Retina (tissue), 1 donor: ENCODE results near the gene TCEAL9.
"Not testable (repeated sequence)": the region's sequence is repeated elsewhere in the genome, so short reads cannot be mapped to it uniquely, and the experiment has no call there.

ENCODE experiments used
- DNase-seq: peaks from one replicate; pipeline ENCODE4 v3.0.0-alpha.2; 2016

Gene TCEAL9

DNA sequence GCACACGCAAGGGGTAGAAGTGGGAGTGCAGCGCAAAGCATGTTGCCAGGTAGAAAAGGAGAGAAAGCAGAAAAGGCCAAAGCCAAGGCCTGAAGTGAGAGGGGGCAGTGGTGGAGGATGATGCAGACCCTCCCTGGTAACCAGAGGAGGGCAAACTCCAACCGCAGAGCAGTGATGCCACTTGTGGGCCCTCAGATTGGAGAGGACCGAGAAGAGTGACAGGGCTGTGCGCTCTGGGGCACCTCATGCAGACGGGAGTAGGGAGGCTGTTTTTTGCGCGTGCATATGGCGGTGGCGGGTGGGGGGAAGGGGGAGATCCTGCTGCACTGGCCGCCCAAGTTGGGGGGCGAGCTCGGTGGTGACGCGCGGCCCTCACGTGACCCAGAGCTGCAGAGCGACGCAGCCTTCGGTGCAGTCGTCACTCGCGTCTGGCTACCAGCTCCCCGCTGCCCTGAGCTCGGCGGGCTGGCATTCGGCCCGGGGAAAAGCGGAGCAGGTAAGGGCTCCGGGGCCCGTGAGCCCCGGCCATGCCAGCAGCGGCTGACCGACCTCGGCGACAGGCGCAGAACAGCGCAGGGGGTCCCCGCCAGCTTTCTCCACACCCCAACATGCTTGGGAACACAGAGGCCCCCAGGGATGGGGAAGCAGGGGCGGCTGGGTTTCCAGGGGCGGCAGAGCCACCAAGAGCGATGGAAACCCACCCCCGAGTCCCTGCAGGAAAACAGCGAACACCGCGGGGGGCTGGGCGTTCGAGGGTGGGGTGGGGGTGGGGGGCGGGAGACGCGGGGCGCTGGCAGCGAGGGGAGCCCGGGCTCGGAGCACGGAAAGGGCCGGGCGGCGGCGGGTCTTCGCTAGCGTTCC lies 20.0 kb downstream of the TCEAL9 start, which contains the start of gene BEX3:
BEX3 (plus strand) TSS at position 421 of the 861 bp plus-strand sequence. CDS start 984 bp downstream, outside the sequence.
- DNase-seq = peak; percentile 83

DNA sequence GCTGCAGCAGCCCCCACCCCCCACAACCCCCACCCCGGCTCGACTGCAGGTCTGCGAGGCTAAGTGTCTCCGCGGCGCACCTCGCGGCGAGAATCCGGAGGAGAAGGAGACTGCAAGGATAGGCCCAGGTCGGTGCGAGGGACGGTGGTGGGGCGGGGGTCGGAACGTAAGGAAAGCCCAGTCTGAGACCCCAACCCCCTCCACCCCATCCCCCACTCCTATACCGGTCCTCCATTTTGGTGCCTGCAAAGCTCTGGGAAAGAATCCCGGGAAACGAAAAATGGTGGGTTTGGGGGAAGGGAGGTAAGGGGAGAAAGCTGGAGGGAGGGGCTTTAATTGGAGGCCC lies 20.6 kb downstream of the TCEAL9 start:
- peak; percentile 48 for DNase-seq

DNA sequence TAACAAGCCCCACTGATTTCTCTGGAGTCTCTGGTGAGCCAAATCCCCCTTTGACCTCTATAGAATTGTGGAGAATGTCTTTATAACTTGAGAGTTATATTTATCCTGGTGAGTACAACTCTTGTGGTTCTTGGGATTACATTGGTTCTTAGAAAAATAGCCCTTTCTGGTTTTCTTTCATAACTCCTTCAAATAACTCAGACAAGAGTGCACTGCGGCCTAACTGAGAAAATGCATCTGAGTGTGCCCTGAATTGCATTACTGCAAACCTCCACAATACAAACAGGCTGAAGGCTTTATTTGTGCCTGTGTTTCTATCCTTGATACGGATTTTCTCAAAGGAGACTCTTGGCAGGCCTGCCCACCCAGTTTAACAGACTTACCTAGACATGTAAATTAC lies 22.7 kb downstream of the TCEAL9 start:
- DNase-seq = no peak

DNA sequence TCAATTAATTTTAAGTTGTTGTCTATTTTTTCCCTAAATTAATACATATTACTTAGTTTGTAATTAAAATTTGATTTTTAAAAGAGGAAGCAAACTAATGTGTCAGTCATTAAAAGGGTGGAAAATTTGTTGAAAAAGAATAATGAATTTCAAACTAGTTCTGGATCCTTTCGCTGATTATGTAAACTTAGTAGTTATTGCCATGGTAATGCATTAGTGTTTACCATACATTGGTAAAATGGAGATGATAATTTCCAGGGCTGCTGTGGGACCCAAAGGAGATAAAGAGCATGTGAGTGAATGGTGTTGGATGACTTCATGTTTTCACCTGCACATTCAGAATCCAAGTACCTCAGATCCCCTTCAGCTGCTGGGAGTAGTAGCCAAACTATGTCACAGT lies 26.6 kb downstream of the TCEAL9 start:
- DNase-seq = no peak

DNA sequence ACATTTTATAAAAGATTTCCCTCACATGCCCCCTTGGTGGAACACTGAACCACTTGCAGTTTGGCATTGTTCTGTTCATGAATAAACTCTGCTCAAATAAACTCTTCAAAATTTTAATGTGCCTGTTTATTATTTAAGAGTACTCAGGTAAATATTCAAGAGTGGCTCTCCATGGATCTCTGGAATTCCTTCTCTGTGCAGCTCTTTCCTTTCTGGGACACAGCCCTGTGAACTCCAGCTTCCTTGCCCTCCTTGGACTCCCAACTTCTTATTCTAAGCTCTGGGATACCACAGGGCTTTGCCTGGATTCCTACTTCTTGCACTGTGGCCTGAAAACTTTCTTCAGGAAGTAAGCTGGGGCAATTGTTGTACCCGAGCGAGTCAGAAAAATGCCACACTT lies 28.4 kb downstream of the TCEAL9 start:
- no peak for DNase-seq

DNA sequence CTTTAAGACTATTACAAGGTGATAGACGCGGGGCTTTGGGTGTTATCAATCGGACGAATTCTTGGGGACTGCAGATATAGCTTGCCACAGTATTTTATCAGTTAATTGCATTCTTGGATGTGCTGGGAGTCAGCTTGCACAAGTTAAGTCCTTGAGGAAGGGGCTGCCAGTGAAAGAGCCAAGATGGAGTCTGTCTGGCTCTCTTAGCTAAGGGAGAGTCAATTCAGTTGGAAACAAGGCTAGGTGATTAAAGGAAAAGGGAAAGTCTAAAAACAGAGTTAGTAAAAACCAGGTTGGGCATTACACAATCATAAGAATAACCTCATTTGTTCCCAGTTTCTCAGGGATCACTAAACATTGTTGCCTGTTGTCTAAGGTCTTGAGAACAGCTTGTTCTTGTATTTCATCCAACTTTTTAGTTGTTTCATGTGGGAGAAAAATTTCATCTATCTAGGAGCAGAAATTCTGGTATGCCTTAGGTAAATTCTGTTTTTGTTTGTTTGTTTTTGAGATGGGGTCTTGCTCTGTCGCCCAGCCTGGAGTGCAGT lies 29.1 kb downstream of the TCEAL9 start:
- not testable (repeated sequence) for DNase-seq

DNA sequence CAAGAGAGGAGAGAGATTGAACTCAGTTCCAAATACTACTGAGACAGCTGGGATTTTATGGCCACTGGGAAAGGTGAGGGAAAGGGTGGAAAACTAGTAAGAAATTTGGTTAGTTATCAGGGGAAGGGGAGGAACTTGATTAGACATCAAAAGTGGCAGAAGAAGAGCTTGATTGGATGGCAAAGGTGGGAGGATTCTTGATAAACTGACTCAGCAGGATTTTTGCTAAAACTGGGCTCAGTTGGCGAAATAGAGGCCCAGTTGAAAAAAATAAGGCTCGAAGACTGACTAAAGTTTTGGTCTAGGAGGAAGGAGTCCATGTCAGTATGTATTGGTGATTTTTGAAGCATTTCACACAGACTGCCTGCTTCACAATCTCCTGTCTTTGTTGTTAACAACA lies 30.0 kb downstream of the TCEAL9 start:
- no peak for DNase-seq

DNA sequence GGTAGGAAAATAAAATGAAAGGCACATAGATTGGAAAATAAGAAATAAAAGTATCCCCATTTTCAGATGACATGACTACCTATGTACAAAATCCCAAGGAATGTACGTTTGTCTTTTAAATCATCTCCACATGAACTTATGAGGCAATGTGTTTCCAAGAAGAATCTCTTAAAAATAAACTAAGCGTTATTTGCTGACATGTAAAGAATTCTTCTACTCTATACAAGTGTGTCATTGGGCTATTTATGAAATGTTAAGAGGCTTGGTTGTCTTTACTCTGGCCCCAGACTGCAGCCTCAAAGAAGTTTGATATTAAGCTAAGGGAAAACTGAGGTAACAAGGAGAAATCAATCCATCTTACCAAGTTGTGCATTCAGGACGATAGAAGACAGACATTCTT lies 37.2 kb downstream of the TCEAL9 start:
- no peak for DNase-seq

DNA sequence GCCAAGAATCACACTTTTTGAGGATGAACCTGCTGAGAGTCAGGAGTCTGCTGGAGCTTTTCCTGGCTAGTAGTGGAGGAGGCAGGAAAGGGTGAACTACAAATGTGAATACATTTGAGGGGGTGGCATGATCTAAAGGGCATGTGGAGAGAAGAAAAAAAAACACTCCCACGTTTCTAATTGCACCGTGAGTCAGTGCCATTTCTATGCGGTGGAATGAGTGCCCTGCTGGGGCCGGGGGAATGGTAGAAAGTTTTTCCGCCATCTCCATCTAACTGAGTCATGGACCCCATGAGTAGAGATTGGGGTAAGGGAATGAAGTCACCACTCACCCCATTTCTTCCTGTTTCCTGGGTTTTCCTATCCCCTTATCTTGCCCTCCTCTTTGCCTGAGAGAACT lies 39.9 kb downstream of the TCEAL9 start:
- no peak for DNase-seq

DNA sequence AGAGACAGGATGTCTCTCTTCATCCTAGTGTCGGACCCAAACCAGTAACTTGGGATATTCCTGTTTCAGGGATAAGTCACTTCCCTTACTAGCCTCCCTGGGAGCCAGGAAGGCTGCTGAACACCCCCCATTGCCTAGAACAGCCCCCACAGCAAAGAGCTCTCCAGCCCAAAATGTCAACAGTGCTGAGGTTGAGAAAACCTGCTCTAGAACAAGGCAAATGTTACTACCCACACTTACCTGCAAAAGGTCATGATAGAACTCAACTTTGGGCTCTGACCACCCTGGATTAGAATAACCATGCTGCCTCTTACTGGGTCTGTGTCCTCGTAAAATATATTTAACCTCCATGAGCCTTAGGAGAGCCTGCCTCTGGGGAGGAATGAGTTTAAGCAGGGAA lies 40.4 kb downstream of the TCEAL9 start:
- no peak for DNase-seq

DNA sequence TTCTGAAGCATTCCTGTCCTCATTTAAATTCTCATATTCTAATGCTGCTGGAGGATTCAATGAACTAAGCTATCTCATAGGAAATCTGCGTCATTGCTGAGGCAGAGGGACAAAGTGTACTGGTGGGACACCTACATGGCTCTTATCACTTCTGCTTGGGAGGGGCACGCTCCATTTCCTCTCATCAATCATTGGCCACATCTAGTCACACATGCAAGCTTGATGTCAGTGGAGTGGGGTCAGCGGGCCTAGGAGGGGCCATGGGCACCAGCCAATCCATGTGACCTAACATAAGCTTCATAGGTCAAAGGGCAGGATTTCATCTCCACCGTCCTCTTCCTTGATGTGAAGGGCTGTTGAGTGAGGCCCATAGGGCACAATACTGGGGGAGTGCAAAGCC lies 41.4 kb downstream of the TCEAL9 start:
- DNase-seq = no peak

DNA sequence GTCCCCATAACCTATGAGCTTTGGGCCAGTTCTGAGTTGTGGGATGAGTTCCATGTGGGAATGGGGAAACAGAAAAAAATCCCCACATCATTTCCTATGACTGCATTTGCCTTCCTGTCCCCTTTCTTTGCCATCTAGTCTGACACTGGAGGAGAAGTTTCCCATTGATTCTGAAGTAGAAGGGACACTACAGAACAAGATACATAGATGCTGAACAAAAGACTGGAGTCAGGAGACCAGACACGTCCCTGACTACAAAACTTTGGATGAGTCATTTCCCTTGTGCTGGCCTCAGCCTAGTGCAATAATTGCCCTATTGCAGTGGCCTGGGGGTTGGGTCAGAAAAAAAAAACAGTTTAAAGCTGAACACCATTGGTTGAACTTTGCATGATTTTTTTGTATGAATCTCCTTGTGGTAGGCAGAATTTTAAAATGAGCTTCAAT lies 42.1 kb downstream of the TCEAL9 start:
- DNase-seq = no peak

DNA sequence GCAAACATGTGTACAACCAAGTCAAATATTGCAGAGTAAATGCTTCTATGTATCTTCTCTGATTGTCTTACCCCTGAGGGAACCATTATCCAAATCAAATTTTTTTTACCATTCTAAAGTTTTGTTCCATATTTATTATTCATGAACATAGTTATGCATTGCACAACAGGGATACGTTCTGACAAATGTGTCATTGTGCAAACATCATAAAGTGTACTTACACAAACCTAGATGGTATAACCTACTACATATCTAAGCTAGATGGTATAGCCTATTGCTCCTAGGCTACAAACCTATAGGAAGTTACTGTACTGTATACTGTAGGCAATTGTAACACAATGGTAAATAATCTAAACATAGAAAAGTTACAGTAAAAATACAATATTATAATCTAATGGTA lies 43.4 kb downstream of the TCEAL9 start:
- DNase-seq = no peak

DNA sequence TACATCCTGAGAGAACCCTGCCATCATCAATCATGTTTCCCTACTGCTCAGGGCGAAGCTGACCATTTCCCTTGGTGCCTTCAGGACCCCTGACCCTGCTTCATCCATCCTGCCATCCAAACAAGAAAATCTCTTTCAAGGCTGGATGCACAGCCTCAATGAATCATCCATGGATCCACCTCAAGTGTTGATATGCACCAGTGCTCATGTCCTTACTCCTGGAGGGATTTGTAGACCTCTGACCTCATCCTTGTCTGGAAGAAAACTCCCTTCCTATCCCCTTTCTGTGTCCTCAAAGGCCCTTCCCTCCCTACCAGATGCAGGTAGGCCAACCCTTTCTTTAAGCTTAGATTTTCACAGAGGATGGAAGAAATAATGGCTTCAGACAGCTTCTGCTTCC lies 44.6 kb downstream of the TCEAL9 start:
- DNase-seq = no peak

DNA sequence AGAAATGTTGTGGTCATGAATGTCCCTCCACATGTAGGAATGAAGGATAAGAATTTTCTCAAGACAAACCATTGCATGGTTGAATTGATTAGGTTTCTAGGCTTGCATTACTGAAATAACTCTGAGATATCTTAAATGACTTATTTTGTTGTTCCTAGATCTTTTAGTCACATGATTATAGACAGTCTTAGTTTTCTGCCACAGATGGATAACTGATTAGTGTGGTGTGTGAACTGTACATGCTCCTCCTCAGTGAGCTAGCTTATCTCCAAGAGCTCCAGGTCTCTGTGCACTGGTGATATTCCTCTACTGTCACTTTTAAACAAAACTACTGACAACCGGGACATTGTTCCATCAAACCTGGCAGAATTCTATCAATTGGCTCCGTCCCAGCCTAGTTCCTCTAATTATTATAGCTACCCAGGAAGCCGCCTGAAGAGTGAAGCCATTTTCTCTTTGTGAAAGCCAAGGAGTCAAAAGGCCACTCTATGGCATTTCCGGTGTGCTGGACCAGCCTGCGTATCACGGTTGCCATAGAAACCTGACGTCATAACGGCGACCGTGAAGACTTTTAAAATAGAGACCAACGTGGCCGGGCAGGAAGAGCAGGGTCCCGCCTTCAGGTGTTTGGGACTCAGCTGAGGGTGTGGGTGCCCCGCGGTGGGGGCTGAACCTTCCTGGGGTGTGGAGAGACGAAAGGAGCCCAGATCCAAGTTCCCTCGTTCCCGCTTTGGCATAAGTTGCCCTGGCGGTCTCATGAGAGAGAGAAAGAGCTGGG lies 48.1 kb downstream of the TCEAL9 start:
- peak; percentile 84 for DNase-seq

DNA sequence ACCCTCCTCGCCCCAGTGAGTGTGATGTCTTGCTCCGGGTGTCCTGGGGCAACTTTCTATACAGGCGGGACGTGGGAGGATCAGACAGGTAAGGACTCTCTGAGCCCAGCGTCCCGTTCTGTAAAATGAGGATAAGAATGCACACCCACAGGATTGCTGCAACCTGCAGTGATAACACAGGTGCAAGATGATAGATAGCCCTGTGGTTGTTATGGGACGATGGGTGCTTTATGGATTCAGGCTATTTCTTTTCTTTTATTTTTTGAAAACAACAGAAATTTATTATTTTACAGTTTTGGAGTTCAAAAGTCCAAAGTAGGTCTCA lies 48.7 kb downstream of the TCEAL9 start:
- DNase-seq = no peak

DNA sequence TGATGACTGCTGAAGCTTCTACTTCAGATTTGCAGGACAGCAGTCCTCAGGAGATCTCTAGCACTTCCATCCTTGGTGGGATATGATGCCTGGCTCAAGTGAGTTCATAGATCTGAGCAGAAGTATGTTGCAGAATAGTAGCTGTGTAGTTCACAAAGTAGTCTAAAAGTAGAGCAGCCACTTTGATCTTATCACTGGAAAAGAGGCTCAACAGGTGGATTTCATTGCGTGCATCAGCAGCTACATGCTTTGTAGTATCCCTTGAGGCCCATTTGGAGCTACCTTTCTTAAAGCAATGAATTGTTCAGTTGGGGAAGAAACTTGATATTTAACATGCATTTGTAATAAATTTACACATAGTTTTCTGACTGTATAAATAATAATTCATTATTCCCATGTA lies 50.0 kb downstream of the TCEAL9 start:
- no peak for DNase-seq

DNA sequence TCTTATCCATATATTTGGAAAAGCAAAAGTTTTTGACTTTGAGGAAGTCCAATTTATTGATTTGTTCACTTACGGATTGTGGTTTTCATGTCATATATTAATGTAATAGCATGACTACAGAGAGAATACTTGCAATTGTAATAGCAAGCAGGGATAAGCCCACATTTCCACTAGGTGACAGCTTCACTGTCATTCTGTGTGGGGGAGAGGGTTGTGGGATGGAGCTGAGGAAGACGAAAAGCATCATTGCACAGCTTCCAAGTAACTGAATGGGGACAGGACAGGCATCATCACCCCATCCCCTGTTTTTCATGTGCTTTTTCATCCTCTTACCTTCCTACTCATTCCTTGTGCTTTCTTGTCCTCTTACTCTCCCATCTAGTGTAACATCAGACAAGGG lies 51.5 kb downstream of the TCEAL9 start:
- no peak for DNase-seq
